HPDE6-E6E7 (cell line): ENCODE results near the gene HMHB1.
A peak's percentile ranks its signal among the peaks of the same experiment; 100 is the strongest.
"Not testable (repeated sequence)": the region's sequence is repeated elsewhere in the genome, so short reads cannot be mapped to it uniquely, and the experiment has no call there.

Experiments used
- DNase-seq: peaks from one replicate; pipeline ENCODE4 v3.0.0; 2011; ENCODE audit warnings: missing footprints; ENCODE audit errors: extremely low spot score

The HMHB1 gene

DNA sequence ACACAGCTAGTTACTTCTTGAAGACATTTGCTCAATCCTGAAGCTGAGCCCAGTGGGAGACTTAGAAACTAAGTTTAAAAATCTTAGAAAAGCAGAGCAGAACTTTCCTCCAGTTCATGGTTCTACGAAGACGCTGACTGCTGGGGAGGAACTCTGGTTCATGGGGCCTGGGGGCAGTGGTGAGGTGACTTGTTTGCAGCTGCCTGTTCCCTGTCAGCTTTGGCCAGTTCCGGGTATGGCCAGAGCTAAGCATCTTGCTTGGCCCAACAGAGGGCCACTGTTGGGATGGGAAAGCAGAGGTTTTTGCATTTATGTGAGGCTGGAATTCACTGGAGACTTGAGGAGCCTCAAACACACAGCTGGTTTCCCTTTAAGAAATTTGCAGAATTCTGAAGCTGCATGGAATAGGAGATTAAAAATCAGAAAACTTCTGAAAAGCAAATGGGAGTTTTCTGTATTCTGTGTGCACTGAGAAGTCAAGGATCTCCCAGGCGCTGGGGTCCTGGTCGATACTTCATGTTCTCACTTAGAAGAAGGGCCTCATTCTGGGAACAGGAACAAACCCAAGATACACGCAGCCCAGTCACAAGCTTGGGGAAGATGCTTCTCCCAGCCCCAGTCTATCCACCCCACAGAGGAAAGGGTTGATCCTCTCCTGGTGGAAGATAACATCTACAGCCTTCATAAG, 10.6 kb upstream of the HMHB1 start:
- DNase-seq, result no peak

DNA sequence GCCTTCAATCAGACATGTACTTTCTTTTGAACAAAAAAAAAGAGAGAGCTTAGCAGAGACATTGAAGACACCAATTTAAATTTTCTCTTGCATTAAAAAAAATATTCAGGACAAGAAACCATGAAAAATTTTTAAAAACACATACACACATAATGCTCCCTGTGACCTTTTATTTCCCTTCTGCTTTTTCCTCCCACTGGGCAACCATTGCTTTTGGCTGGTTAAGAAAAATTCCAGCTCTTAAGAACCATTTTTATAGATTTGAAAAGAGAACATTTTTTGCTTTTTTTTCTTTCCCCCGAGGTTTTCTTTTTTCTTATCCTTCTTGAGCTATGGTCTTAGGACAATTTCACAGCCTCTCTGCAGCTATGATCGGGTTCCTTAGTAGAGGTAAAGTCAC, 6.1 kb upstream of the HMHB1 start:
- DNase-seq, result no peak

DNA sequence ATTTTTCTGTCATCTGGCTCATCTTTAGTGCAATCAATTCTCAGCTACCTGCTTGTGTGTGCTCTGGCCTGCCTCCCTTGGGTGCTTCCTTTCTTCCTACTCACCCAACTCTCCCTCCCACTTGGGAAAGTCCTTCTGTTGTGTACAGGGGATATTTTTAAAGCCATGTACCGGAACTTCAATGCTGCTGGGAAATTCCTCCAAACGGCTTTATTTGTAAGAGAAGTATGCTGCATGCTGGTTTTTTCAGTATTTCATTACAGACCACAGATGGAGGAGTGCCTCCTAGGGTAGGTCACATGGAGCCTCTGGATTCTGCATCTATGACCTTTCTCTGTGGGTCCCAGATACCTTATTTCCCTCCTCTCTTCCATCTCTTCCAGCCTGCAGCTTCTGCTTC, 5.4 kb upstream of the HMHB1 start:
- DNase-seq, result no peak

DNA sequence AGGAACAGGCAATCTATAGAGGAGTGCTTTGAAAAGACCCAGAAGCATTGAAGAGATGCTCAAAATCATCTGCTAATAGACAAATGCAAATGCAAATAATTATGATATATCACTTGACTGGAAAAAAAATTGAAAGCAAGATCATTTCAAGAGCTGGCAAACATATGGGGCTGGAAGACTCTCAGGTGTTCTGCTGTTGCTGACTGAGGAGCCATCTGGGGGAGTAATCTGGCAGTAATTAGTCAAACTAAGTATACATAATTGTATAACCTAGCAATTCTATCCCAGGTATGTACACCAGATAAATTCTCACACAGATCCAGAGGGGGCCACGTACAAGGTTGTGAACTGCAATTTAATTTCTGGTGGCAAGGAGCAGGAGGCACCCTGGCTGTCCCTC, 4.6 kb upstream of the HMHB1 start:
- no peak for DNase-seq

DNA sequence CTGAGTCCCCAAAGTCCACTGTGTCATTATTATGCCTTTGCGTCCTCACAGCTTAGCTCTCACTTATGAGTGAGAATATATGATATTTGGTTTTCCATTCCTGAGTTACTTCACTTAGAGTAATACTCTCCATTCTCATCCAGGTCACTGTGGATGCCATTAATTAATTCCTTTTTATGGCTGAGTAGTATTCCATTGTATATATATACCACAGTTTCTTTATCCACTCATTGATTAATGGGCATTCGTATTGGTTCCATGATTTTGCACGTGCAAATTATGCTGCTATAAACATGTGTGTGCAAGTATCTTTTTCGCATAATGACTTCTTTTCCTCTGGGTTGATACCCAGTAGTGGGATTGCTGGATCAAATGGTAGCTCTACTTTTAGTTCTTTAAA, 4.4 kb downstream of the HMHB1 start:
- DNase-seq, result not testable (repeated sequence)

- DNase-seq, result no peak
Measured at GRCh38 chr5:143819716-143820115, 7.8 kb downstream of the HMHB1 start.

DNA sequence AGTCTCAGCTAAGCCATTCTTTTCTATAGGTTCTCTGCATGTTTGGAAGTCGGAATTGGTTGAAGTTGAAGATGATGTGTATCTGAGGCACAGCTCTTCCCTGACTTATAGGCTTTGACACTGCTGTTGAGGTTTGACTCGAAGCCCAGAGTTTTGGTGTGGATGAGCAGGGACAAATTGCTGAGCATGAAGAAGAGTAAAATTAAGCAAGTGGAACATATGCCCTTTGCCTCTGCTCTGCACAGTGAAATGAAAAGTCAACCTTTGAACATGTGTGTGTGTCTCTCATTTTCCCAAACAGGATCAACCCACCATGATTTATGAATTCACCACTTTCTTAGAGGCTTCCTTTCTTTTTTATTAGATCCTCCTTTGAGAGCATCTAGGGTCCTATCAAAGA, 8.5 kb downstream of the HMHB1 start:
- DNase-seq, result no peak

- peak; percentile 77 for DNase-seq
Measured at GRCh38 chr5:143824851-143825720, 13.1 kb downstream of the HMHB1 start.

GRCh38 chr5:143826951-143827444, 15.0 kb downstream of the HMHB1 start:
- DNase-seq, result peak; percentile 34

GRCh38 chr5:143828710-143829109, 16.7 kb downstream of the HMHB1 start:
- no peak for DNase-seq

GRCh38 chr5:143833177-143833576, 21.2 kb downstream of the HMHB1 start:
- no peak for DNase-seq

- DNase-seq, result no peak
Measured at GRCh38 chr5:143835251-143835650, 23.3 kb downstream of the HMHB1 start.

DNA sequence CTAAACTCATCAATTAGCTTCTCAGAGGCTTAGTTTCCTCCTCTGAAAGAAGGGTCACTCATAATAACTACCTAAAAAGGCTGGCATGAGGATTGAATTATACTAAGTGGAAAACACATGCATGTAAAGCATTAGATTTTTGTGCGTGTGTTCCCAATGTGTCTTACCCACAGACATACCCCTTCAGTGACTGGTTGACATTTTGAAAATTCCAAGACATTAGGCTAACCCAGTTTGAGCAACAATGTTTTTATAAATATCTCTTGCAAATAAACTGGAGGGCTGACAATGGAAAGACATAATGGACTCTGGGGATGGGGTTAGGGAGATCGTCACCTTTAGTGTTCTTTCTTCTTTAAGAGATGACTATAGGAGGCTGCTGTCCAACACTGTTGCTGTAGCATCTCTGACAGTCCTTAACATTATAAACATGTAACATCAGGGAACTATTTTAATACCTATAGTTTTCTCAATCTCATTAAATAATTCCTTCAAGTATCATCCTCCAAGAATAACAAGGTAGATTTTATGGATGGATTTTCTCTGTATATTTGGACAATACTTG, 24.3 kb downstream of the HMHB1 start:
- no peak for DNase-seq

DNA sequence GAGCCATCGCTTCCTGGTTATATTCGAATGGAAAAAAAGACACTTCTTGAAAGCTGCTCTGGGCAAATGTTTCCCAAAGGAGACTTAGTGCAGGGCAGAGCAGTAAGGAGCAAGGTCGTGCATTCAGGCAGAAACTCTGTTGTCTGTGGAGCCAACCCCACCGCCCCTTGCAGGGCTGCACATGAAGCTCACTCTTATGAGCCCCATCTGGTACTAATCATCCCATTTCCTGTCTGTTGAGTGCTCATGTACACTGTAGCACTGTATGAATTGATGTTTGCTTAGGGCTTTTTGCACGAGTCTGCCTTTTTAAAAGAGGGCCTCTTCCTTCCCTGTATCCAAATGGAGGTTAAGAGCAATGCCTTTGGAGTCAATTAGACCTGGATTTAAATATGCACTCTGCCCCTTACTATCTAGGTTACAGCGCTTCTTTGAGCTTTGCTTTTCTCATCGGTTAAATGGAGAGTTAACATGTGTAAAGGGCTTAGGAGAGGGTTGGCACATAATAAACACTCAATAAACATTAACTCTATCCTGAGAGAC, 25.4 kb downstream of the HMHB1 start:
- DNase-seq, result no peak

DNA sequence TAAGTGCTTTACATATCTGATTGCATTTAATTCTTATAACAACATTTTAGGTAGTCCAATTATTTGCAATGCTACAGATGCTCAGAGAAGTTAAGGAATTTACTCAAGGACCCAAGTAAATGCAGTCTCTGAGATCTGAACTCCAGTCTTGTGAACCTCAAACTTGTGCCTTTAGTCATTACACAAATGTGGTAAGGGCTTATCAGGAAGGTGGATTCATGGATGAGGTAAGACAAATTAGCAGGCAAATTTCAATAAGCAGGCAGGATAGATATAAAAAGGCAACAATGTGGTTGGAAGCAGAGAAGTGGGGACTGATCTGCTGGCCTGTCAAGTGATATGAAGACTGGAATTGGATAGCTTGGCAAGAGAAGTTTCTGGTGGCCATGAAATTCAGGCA, 29.5 kb downstream of the HMHB1 start:
- DNase-seq, result no peak

DNA sequence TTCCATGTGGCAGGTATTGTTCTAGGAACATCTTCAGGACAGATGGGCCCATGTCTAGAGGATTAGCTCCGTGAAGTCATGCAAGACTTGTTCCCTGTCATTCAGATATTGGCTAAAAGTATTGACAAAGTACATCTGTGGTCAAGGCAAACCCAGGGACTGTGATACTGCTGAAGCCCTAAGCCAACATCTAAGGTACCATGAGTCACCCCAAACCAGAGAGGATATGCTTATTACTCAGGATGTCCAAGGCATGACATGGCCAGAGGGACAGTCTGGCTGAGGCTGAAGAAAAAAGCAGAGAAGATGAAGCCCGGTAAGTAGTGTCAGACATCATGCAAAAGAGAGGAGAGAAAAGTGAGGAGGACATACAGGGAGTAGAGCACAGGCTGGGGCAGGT, 31.0 kb downstream of the HMHB1 start:
- no peak for DNase-seq

GRCh38 chr5:143843461-143843860, 31.5 kb downstream of the HMHB1 start:
- no peak for DNase-seq

DNA sequence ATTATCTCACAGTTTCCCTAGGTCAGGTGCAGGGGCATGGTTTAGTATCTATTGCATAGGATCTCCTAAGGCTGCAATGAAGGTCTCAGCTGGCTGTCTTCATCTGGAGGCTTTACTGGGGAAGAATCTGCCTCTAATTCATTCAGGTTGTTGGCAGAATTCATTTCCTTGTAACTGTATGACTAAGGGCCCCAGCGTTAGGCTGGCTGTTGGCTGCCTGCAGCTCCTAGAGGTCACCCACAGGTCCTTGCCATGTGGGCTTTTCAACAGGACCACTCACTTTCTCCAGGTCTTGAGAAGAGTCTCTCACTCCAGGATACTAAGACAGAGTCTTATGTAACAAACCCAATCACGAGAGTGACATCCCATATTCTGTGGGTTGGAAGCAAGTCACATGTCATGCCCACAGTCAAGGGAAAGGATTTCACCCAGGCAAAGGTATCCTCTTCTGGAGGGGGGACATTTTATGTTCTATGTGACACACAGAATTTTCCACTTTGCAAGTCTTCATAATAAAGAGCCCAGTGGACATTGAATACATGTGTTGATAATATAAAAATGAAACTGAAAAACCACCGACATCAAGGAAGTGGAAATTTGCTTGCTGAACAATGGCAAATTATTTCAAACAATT, 38.2 kb downstream of the HMHB1 start:
- no peak for DNase-seq

- DNase-seq, result no peak
Measured at GRCh38 chr5:143851383-143851782, 39.4 kb downstream of the HMHB1 start.

GRCh38 chr5:143860211-143860610, 48.2 kb downstream of the HMHB1 start:
- DNase-seq, result no peak

GRCh38 chr5:143862271-143862670, 50.3 kb downstream of the HMHB1 start:
- no peak for DNase-seq

- no peak for DNase-seq
Measured at GRCh38 chr5:143865426-143866025, 53.6 kb downstream of the HMHB1 start.
